T-helper 2 cell treated with Interferon-gamma antibody and Interleukin-4, amounts not matched to agents 5 μg/mL and 100 μg/mL, for 36 hours (primary cell): ENCODE measurements around the gene MYH7.

Source experiments
- DNase-seq: peaks from one replicate; pipeline ENCODE4 v3.0.0; 2021; ENCODE audit warnings: low spot score
- H3K27ac Mint-ChIP-seq: one replicate; pipeline ENCODE4 v1.8.0; 2021; ENCODE audit warnings: mild to moderate bottlenecking, mixed read lengths
- H3K27me3 Mint-ChIP-seq: one replicate; pipeline ENCODE4 v1.8.0; 2021; ENCODE audit warnings: low read depth, mixed read lengths
- H3K36me3 Mint-ChIP-seq: one replicate; pipeline ENCODE4 v1.8.0; 2021; ENCODE audit warnings: low read depth, mixed read lengths
- H3K4me1 Mint-ChIP-seq: one replicate; pipeline ENCODE4 v1.8.0; 2021; ENCODE audit warnings: low read depth, mixed read lengths
- H3K4me3 Mint-ChIP-seq: one replicate; pipeline ENCODE4 v1.8.0; 2022; ENCODE audit warnings: mild to moderate bottlenecking, moderate library complexity, mixed read lengths
- H3K9me3 Mint-ChIP-seq: one replicate; pipeline ENCODE4 v1.8.0; 2021; ENCODE audit warnings: mixed read lengths

MYH7 gene

DNA sequence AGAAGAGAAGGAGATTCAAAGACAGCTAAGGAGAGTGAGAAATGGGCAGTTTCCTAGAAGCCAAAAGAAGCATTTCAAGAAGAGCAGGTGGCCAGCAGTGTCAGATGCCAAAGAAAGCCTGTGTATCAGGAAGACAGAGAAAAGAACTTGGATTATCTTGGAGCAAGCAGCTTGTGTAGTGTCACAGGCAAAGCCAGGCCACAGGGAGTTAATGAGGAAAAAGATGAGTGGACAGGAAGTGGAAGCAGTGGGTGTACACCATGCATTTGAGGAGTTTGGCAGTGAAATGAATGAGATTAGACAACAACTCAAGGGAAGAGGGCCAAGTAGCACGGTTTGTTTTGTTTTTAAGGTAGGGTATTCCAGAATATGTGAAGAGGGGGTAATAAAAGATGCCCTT lies 5.6 kb upstream of the MYH7 start:
- H3K4me1 Mint-ChIP-seq = no peaks in the 10 kb centered on the region
- no peak for DNase-seq
- H3K4me3 Mint-ChIP-seq = no peak overlapping the region
- H3K36me3 Mint-ChIP-seq = no peaks in the 10 kb centered on the region
- no peaks in the 10 kb centered on the region for H3K27me3 Mint-ChIP-seq
- H3K27ac Mint-ChIP-seq = no peak overlapping the region
- H3K9me3 Mint-ChIP-seq = no peaks in the 10 kb centered on the region

DNA sequence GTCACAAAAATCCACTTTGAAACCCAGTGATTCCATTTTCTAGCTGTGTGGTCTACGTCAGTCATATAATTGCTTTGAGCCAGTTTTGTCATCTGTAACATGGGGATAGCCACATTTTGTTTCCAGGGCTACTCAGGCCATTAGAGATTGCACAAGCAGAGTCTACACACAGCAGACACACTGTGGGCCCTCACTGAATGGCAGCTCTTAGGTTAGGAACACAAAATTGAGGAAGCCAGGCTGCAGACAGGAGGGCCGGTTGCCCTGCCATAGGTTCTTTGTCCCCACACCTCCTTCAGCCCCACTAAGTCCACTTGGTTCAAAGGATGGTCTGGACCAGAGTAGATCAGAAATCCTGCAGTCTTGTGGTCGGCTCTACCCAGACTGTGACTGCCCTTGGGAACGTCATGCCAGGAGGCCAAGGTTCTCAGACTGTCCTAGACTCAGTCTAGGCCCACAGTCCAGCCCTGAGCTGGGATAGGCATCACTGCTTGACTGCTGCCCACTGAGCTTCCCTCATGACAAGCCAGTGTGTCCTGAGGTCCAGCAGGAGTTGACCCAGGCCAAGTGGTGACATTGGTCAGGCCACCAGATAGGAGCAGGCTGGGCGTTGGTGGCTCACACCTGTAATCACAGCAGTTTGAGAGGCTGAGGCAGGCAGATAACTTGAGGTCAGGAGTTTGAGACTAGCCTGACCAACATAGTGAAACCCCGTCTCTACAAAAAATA lies 3.8 kb upstream of the MYH7 start:
- Mint-ChIP-seq H3K4me3 (no peak overlapping the region), H3K36me3 (no peaks in the 10 kb centered on the region), H3K9me3 (no peaks in the 10 kb centered on the region), H3K4me1 (no peaks in the 10 kb centered on the region), H3K27ac (no peak overlapping the region), H3K27me3 (no peaks in the 10 kb centered on the region)
- DNase-seq = no peak

DNA sequence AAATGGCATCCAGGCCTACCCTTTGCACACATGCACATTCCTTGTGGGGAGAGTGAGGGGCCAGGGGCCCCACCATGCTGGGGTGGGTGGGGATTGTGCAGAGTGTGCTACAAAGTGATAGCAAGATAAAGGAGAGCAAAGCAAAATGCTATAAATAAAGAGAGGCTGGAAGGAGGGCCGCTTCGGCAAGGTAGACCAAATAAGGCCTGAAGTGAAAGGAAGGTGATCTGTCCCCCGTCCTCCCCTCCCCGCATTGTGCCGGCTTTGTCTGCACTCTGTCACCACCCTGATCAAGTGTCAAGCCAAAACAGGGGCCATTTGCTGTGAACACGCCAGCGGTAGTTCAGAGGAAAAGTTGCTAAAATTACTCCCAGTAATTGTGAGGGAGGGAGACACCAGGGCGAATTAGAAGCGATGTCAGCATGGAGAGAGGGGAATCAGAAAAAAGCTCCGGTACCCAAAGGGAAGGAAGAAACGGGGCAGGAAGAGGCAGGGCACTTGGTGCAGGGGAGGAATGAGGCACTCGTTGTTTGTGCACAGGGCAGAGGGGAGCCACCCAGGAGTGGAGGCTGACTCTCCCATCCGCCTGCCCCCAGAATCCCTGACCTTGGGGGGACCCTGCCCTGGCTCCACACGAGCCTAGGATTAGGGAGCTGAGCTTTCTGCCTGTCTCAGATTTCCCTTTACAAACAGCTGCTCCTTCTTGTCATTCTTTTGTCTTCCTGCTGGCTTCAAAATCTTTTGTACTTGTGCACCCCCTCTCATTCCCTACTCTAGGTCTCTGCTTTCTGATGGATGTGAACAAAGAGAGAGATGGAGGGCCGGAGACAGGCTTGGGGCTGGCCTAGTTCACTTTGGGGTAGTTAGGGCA lies 2.9 kb upstream of the MYH7 start:
- Mint-ChIP-seq H3K9me3 (no peaks in the 10 kb centered on the region), H3K27ac (no peak overlapping the region), H3K4me1 (no peaks in the 10 kb centered on the region), H3K36me3 (no peaks in the 10 kb centered on the region), H3K4me3 (no peak overlapping the region), H3K27me3 (no peaks in the 10 kb centered on the region)
- no peak for DNase-seq

DNA sequence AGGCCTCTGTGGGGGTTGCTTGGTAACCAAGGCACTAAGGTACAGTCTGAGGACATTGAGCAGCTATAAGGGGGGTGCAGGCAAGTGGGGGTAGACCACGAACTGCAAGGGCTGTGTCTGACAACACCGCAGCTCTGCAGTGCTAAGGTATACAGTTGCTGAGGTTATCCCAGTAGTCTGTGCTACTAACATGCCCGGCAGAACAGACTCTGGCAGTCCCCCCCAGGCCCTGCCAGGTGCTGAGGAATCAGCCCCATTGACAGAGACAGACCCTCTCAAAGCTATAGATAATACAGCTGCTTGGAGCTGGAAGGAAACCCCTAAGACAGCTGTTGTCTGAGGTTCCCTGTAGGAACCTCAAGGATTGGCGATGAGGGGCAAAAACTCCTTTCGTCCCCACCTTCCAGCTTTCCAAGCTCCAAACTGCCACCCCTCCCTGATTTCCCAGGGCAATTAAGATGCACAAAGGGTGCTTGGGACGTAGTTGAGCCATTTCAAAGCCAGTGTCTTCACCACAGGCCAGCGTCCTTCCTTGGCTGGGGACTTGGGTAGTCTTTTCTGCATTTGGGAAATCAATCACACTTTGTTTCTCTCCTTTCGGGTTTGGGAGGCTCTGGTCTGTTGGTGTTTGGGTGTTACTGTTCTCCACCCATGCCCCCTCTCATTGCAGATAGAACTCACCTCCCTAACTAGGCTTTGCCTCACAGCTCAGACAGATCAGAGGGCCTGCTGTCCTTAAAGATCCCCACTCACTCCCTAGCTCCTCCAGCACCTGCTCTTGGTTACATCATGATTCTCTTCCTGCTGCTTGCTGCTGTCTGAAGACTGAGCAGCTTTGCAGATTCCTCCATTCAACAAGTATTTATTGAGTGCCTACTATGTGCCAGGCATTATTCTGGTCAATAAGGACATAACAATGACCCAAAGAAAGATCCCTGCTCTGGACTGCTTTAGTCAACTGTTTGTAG lies 2.0 kb upstream of the MYH7 start:
- Mint-ChIP-seq H3K4me3 (no peak overlapping the region), H3K4me1 (no peaks in the 10 kb centered on the region), H3K27ac (no peak overlapping the region), H3K27me3 (no peaks in the 10 kb centered on the region), H3K9me3 (no peaks in the 10 kb centered on the region), H3K36me3 (no peaks in the 10 kb centered on the region)
- no peak for DNase-seq

DNA sequence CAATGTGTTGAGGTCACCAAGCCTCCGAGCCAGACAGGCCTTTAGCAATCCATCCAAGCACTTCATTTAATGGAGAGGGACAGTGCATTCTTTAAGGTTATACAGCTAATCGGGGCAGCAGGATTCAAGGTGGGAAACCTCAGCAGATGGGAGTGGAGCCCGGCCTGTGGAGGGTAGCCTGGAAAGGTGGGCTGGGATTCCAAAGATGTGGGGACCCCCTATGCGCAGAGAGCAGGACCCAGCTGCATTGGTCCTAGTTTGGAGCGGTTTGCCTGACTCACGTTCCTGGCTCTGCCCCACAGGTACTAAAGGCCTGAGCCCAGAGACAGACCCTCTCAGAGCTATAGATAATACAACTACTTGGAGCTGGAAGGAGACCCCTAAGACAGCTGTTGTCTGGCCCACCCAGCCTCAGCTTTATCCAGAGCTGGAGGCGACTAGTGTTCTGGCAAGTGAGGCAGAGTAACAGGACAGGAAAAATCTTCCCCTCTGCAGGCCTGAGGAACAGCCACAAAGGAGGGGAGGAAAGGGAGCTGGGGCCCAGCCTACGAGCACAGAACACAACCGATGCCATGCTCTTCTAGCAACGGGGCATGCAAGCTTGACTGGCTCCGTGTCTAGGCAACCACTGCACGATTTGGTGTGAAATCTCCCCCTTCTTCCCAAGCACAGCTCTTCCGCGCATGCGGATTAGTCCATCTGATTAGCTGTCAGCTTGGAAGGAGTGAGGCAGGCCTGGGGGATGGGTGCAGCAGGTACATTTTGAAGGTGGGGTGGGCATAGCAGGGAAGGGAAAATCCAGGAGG lies 1.1 kb upstream of the MYH7 start:
- Mint-ChIP-seq H3K27ac (no peak overlapping the region), H3K4me1 (no peaks in the 10 kb centered on the region), H3K27me3 (no peaks in the 10 kb centered on the region), H3K4me3 (no peak overlapping the region), H3K36me3 (no peaks in the 10 kb centered on the region), H3K9me3 (no peaks in the 10 kb centered on the region)
- DNase-seq = no peak

DNA sequence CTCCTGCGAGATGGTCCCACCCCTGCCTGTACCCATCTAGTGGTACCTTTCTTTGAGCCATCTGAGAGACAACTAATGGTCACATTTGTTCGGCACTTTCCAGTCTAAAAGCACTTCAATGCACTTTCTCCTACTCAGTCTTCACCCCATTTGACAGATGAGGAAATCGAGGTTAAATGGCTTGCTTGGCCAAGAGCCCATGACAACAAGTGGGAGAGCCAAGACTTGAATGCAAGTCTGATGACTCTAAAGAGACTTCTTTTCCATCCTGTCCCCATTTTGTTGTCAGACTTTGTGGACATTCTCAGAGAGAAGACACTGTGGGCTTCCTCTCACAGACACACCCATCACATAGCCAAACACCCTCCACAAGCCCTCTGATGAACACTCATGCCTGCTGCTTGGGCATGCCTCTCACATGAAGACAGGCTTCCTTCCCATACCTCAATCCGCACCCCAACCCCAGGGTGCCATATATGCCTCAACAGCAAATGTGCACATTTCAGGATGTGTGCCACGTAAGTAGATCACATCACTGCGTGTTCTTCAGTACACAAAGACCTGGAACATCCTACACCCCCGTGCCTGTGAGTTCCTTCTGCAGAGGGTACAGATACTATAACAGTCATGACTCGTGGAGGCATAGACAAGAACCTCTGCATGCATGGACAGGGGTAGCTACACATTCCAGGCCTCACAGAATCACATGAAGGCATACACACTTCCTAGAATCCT lies 805 bp downstream of the MYH7 start:
- H3K27me3 Mint-ChIP-seq = no peaks in the 10 kb centered on the region

DNA sequence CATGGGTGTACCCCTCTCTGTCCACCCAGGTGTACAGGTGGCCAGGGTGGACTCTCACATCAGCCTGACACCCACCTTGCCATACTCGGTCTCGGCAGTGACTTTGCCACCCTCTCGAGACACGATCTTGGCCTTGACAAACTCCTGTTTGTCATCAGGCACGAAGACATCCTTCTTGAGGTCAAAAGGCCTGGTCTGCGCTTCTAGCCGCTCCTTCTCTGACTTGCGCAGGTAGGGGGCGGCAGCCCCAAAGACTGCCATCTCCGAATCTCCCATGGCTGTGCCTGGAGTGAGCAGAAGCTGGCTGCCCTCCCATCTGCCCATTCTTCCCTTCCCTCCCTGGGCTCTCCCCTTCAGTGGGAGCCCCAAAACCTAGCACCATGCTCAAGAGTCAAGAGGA lies 2.0 kb downstream of the MYH7 start:
- H3K27ac Mint-ChIP-seq = no peak overlapping the region
- H3K4me1 Mint-ChIP-seq = no peaks in the 10 kb centered on the region
- H3K4me3 Mint-ChIP-seq = no peak overlapping the region
- H3K36me3 Mint-ChIP-seq = no peaks in the 10 kb centered on the region
- DNase-seq = no peak
- no peaks in the 10 kb centered on the region for H3K27me3 Mint-ChIP-seq
- H3K9me3 Mint-ChIP-seq = no peaks in the 10 kb centered on the region

More for the DNA sequence above, 805 bp downstream of the MYH7 start:
- Mint-ChIP-seq H3K9me3 (no peaks in the 10 kb centered on the region), H3K27ac (no peak overlapping the region), H3K4me1 (no peaks in the 10 kb centered on the region), H3K36me3 (no peaks in the 10 kb centered on the region), H3K4me3 (no peak overlapping the region)
- no peak for DNase-seq

DNA sequence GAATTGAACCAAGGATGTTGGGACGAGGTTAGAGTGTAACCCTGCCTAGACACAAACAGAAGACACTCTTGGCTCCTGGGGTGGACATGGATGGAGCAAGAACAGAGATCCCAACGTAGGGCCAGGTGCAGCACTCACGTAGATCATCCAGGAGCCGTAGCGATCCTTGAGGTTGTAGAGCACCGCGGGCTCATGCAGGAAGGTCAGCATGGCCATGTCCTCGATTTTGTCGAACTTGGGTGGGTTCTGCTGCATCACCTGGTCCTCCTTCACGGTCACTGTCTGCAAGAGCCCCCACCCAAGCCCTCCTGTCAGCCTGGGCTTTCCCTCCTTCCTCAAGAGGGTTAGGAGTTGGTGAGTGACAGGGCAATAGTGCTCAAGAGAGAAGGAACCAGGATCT lies 2.5 kb downstream of the MYH7 start:
- H3K9me3 Mint-ChIP-seq = no peaks in the 10 kb centered on the region
- no peak overlapping the region for H3K4me3 Mint-ChIP-seq
- H3K27ac Mint-ChIP-seq = no peak overlapping the region
- no peak for DNase-seq
- H3K4me1 Mint-ChIP-seq = no peaks in the 10 kb centered on the region
- no peaks in the 10 kb centered on the region for H3K27me3 Mint-ChIP-seq
- H3K36me3 Mint-ChIP-seq = no peaks in the 10 kb centered on the region

DNA sequence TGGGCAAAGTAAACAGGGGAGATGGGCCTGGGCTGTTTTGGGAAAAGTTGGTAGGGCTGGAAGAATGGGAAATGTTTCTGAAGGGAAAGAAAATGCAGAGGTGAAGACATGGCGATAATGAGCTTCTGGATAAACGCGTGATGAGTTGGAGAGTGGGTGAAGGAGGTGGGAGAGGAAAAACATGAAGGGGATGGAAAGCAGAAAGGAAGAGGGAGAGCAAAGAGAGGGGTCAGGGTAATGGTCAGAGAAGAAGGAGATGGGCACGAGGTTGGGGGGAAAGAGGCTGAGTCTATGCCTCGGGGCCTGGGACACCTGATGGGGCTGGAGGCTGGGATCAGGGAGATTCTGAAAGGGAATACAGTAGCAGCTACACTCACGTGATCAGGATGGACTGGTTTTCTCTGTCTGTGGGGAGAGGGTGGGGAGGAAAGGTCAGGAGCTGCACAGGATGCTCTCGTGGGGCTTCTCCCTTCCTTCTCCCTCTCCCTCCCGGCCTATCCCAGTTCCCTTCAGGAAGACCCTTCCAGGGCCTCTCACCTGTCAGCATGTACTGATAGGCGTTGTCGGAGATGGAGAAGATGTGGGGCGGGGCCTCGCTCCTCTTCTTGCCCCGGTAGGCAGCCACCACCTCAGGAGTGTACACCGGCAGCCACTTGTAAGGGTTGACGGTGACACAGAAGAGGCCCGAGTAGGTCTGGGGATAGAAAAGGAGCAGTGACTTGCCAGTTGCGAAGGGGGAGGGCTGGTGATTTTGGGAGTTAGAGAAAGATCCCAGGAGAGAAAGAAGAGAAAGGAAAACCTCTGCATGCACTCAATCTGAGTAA lies 3.1 kb downstream of the MYH7 start:
- no peaks in the 10 kb centered on the region for H3K27me3 Mint-ChIP-seq
- H3K4me1 Mint-ChIP-seq = no peaks in the 10 kb centered on the region
- H3K9me3 Mint-ChIP-seq = no peaks in the 10 kb centered on the region
- H3K27ac Mint-ChIP-seq = no peak overlapping the region
- no peak for DNase-seq
- H3K4me3 Mint-ChIP-seq = no peak overlapping the region
- H3K36me3 Mint-ChIP-seq = no peaks in the 10 kb centered on the region

DNA sequence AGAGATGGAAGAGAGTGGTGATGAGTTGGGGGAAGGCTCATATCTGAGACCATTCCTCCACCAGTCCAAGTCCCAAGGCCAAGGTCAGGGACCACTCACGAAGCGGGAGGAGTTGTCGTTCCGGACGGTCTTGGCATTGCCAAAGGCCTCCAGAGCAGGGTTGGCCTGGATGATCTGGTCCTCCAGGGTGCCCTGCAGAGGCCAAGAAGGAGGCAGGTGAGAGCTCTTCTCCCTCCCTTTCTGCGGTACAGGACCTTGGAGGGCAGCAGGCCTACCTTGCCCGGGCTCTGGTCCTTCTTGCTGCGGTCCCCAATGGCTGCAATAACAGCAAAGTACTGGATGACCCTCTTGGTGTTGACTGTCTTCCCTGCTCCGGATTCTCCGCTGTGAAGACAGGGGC lies 4.0 kb downstream of the MYH7 start:
- DNase-seq = no peak
- Mint-ChIP-seq H3K27me3 (peaks cover 3% of the 10 kb centered on the region), H3K27ac (no peak overlapping the region), H3K4me3 (no peak overlapping the region), H3K36me3 (no peaks in the 10 kb centered on the region), H3K9me3 (no peaks in the 10 kb centered on the region), H3K4me1 (no peaks in the 10 kb centered on the region)

DNA sequence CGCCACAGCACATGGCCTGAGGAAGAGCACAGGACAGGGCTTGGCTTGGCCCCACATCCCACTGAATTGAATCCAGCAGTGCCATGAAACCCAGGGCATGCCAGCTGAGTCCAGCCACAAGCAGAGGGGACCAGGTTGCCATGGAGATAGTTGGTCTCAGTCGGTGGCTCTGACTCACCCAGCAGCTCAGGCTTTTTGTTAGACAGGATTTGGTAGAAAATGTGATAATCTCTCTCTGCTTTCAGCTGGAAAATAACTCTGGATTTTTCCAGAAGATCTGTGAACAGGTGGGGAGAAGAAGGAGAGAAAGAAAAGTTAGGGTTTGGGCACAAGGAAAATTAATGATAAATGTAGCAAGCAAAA lies 4.8 kb downstream of the MYH7 start:
- DNase-seq = no peak
- H3K27ac Mint-ChIP-seq = no peak overlapping the region
- H3K27me3 Mint-ChIP-seq = peaks cover 3% of the 10 kb centered on the region
- no peak overlapping the region for H3K4me3 Mint-ChIP-seq
- H3K36me3 Mint-ChIP-seq = no peaks in the 10 kb centered on the region
- no peaks in the 10 kb centered on the region for H3K9me3 Mint-ChIP-seq
- H3K4me1 Mint-ChIP-seq = no peaks in the 10 kb centered on the region

DNA sequence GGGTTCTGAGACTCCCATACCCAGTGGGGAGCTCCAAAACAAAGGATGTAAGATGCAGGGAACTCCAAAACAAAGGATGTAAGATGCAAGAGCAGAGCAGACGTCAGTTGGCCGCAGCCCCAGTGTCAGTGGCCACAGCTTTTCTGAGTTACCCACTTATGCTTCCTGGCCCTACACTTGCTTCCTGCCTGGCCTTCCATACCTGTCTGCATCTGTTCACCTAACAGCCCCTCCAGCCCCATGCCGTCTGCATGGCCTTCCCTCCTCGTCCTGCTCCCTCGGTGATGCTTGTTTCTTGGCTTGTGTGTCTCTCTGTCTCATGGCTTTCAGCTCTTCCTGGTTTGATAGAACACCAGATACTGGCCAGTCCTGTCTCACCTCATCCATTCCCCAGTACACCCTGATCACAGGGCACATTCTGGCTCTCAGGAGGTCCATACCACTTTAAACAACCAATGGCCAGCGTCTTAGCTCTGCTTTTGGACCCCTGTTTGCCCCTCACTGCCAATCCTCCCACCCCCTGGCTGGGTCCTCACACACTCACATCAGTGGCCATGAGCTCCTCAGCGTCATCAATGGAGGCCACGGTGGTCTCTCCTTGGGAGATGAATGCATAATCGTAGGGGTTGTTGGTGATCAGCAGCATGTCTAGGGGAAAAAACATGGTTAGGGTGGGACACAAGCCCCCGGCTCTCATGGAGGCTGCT lies 5.3 kb downstream of the MYH7 start:
- H3K27me3 Mint-ChIP-seq = peaks cover 3% of the 10 kb centered on the region
- no peak overlapping the region for H3K4me3 Mint-ChIP-seq
- no peaks in the 10 kb centered on the region for H3K4me1 Mint-ChIP-seq
- no peaks in the 10 kb centered on the region for H3K9me3 Mint-ChIP-seq
- DNase-seq = no peak
- H3K36me3 Mint-ChIP-seq = no peaks in the 10 kb centered on the region
- no peak overlapping the region for H3K27ac Mint-ChIP-seq
